Measurements from ENCODE around the gene TMEM86B.

Gene TMEM86B

DNA sequence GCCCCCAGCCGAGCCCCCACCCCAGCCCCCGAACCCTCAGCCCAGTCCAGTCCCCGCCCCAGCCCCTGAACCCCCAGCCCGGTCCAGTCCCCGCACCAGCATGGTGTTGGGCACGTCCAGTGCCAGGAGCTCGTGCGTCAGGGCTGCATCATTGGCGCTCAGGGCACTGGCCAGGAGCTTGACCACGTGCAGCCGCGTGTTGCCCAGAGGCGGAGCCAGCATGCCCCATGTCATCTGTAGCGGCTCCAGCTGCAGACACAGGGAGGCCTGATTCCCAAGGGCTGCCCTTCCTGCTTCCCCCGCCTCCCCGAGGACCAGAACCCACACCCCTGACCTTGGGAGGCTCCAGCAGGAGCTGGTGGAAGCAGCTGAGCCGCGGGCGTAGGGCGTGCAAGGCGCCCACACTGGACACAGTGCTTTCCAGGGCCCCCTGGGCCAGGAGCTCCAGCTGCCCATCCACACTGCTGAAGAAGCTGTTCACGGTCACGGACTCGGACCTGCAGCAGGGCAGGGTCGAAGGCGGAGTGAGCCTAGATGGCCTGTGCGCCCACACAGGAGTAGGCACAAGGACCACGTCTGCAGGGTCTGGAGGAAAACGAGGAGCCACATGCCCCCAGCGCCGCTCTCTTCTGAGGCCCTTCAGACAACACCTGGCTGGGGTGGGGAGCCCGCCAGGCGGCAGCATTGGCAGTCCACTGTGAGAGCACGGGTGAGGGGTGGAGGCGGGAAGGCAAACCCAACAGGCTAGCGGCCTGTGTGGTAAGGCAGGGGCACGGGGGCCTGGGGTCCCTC lies 12.8 kb upstream of the TMEM86B start:
- TF ChIP-seq ZBTB7A (IDR thresholded peaks at IDR 0.05; ENCODE audit: low read depth): no peak
- no peak for TF ChIP-seq RAD21 (IDR thresholded peaks at IDR 0.05; ENCODE audit: low read depth)
- TF ChIP-seq YY1 (IDR thresholded peaks at IDR 0.05; ENCODE audit: low read depth): no peak
- no peak for TF ChIP-seq FOXM1 (IDR thresholded peaks at IDR 0.05; ENCODE audit: borderline replicate concordance, low read depth)
- TF ChIP-seq CEBPB (IDR thresholded peaks at IDR 0.05): no peak
- TF ChIP-seq, protein P1, sequence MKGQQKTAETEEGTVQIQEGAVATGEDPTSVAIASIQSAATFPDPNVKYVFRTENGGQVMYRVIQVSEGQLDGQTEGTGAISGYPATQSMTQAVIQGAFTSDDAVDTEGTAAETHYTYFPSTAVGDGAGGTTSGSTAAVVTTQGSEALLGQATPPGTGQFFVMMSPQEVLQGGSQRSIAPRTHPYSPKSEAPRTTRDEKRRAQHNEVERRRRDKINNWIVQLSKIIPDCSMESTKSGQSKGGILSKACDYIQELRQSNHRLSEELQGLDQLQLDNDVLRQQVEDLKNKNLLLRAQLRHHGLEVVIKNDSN (IDR thresholded peaks at IDR 0.05): no peak
- TF ChIP-seq CREB1 (IDR thresholded peaks at IDR 0.05; ENCODE audit: low read depth): no peak
- no peak for TF ChIP-seq EGR1 (IDR thresholded peaks at IDR 0.05)
- no peak for TF ChIP-seq TEAD4 (IDR thresholded peaks at IDR 0.05)
- TF ChIP-seq NFIC (IDR thresholded peaks at IDR 0.05): no peak
- no peak for TF ChIP-seq MAX (IDR thresholded peaks at IDR 0.05)
- TF ChIP-seq TAF1 (IDR thresholded peaks at IDR 0.05; ENCODE audit: low read depth): no peak
- no peak for TF ChIP-seq EP300 (IDR thresholded peaks at IDR 0.05; ENCODE audit: borderline replicate concordance)
- TF ChIP-seq, protein P2, sequence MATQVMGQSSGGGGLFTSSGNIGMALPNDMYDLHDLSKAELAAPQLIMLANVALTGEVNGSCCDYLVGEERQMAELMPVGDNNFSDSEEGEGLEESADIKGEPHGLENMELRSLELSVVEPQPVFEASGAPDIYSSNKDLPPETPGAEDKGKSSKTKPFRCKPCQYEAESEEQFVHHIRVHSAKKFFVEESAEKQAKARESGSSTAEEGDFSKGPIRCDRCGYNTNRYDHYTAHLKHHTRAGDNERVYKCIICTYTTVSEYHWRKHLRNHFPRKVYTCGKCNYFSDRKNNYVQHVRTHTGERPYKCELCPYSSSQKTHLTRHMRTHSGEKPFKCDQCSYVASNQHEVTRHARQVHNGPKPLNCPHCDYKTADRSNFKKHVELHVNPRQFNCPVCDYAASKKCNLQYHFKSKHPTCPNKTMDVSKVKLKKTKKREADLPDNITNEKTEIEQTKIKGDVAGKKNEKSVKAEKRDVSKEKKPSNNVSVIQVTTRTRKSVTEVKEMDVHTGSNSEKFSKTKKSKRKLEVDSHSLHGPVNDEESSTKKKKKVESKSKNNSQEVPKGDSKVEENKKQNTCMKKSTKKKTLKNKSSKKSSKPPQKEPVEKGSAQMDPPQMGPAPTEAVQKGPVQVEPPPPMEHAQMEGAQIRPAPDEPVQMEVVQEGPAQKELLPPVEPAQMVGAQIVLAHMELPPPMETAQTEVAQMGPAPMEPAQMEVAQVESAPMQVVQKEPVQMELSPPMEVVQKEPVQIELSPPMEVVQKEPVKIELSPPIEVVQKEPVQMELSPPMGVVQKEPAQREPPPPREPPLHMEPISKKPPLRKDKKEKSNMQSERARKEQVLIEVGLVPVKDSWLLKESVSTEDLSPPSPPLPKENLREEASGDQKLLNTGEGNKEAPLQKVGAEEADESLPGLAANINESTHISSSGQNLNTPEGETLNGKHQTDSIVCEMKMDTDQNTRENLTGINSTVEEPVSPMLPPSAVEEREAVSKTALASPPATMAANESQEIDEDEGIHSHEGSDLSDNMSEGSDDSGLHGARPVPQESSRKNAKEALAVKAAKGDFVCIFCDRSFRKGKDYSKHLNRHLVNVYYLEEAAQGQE (IDR thresholded peaks at IDR 0.05; ENCODE audit: low read depth): no peak
- TF ChIP-seq TCF12 (IDR thresholded peaks at IDR 0.05; ENCODE audit: low read depth): no peak

DNA sequence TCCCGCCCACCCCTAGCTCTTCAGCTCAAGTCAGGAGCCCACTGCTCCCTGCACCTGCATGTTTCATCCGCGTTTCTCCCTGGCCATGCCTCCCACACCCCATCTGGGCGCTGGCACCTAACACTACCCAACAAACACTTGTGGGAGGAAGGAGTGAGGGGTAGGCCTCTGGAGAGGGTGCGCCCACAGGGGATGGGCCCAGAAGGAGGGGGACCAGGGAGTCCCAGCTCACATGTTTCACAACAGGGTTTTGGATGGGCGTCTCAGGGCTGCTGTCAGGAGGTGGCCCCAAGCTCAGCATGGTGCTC lies 12.1 kb upstream of the TMEM86B start:
- TF ChIP-seq MAX (IDR thresholded peaks at IDR 0.05) (no peak), CEBPB (IDR thresholded peaks at IDR 0.05) (no peak), CREB1 (IDR thresholded peaks at IDR 0.05; ENCODE audit: low read depth) (no peak)

DNA sequence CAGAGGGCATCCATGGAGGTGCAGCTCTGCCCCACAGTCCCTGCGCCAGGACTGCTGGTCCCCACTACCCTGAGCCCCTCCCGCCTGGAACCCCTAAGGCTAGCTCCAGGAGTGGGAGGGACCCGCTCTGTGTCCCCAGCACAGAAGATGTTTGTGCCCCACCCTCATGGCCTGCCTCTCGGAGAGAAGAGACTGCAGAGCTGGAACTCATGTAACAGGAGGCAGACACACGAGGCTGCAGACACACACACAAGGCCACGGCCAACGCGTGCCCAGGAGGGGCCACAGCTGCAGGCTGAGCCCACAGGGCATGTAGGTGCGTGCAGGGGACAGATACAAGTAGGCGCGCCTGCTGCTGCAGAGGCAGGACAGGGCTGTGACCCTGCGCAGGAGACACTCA lies 10.4 kb upstream of the TMEM86B start:
- TF ChIP-seq YY1 (IDR thresholded peaks at IDR 0.05; ENCODE audit: low read depth) (no peak), CEBPB (IDR thresholded peaks at IDR 0.05) (no peak), RAD21 (IDR thresholded peaks at IDR 0.05; ENCODE audit: low read depth) (no peak), TAF1 (IDR thresholded peaks at IDR 0.05; ENCODE audit: low read depth) (no peak), EP300 (IDR thresholded peaks at IDR 0.05; ENCODE audit: borderline replicate concordance) (no peak), NFIC (IDR thresholded peaks at IDR 0.05) (no peak), MAX (IDR thresholded peaks at IDR 0.05) (no peak), FOXM1 (IDR thresholded peaks at IDR 0.05; ENCODE audit: borderline replicate concordance, low read depth) (no peak)

- TF ChIP-seq ZBTB7A (IDR thresholded peaks at IDR 0.05; ENCODE audit: low read depth) (no peak), RAD21 (IDR thresholded peaks at IDR 0.05; ENCODE audit: low read depth) (no peak), TCF12 (IDR thresholded peaks at IDR 0.05; ENCODE audit: low read depth) (no peak), CEBPB (IDR thresholded peaks at IDR 0.05) (no peak), CREB1 (IDR thresholded peaks at IDR 0.05; ENCODE audit: low read depth) (no peak), EGR1 (IDR thresholded peaks at IDR 0.05) (no peak), FOXM1 (IDR thresholded peaks at IDR 0.05; ENCODE audit: borderline replicate concordance, low read depth) (no peak), MAX (IDR thresholded peaks at IDR 0.05) (no peak), TEAD4 (IDR thresholded peaks at IDR 0.05) (no peak), EP300 (IDR thresholded peaks at IDR 0.05; ENCODE audit: borderline replicate concordance) (no peak), YY1 (IDR thresholded peaks at IDR 0.05; ENCODE audit: low read depth) (no peak), NFIC (IDR thresholded peaks at IDR 0.05) (no peak), TAF1 (IDR thresholded peaks at IDR 0.05; ENCODE audit: low read depth) (no peak)
- TF ChIP-seq, protein P1 (IDR thresholded peaks at IDR 0.05): no peak
- TF ChIP-seq, protein P2 (IDR thresholded peaks at IDR 0.05; ENCODE audit: low read depth): no peak
These were observed 9.5 kb upstream of the TMEM86B start for GRCh38 chr19:55238030-55238429.

DNA sequence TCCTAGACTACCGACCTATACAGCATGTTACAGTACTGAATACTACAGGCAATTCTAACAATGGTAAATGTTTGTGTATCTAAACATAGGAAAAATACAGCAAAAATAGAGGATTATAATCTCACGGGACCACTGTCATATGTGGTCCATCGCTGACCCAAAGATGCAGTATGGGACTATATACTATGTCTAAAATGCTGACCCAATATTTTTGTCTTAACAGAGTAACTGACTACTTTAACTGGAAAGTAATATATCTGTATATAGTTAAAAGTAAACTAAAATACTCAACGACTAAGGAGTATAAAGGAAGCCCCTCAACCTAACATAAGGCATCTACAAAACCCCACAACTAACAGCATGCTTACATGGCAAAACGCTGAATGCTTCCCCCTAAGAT lies 4.4 kb upstream of the TMEM86B start:
- TF ChIP-seq RAD21 (IDR thresholded peaks at IDR 0.05; ENCODE audit: low read depth) (no peak), TAF1 (IDR thresholded peaks at IDR 0.05; ENCODE audit: low read depth) (no peak), CEBPB (IDR thresholded peaks at IDR 0.05) (no peak), EP300 (IDR thresholded peaks at IDR 0.05; ENCODE audit: borderline replicate concordance) (no peak), NFIC (IDR thresholded peaks at IDR 0.05) (no peak), EGR1 (IDR thresholded peaks at IDR 0.05) (no peak), CREB1 (IDR thresholded peaks at IDR 0.05; ENCODE audit: low read depth) (no peak), MAX (IDR thresholded peaks at IDR 0.05) (no peak), YY1 (IDR thresholded peaks at IDR 0.05; ENCODE audit: low read depth) (no peak), TCF12 (IDR thresholded peaks at IDR 0.05; ENCODE audit: low read depth) (no peak), FOXM1 (IDR thresholded peaks at IDR 0.05; ENCODE audit: borderline replicate concordance, low read depth) (no peak), TEAD4 (IDR thresholded peaks at IDR 0.05) (no peak), ZBTB7A (IDR thresholded peaks at IDR 0.05; ENCODE audit: low read depth) (no peak)
- TF ChIP-seq, protein P2 (IDR thresholded peaks at IDR 0.05; ENCODE audit: low read depth): no peak
- TF ChIP-seq, protein P1 (IDR thresholded peaks at IDR 0.05): no peak

Data from Ishikawa (cell line).